HCT116 (cell line): ENCODE measurements around the gene SLC36A2. TPM values are rescaled to one million over a fixed set of nuclear protein-coding genes. Genes with fewer than 3 reads are reported as not detected.

ENCODE experiments used
- ATAC-seq: fragments of 200-7000 bp; cut with Tn5 transposase; 2 replicates; pipeline ENCODE4 v1.9.1; 2020; ENCODE audit warnings: mild to moderate bottlenecking, moderate library complexity
- BruUV-seq: library from RNA; stranded (reverse); fragments of 400-500 nt; replicated peaks from 2 replicates; lab custom pipeline; 2021; lab: Mats Ljungman, UMichigan
- CTCF ChIA-PET: fragments of 300-600 bp; sonication (Branson Sonifier 250); formaldehyde crosslinking; loops from one replicate; lab custom pipeline; 2021; ENCODE audit warnings: antibody characterized with exemption; lab: Charles Lee
- POLR2A ChIA-PET: fragments of 300-600, 350-600 bp; sonication (Branson Sonifier 250); formaldehyde crosslinking; loops from one replicate; lab custom pipeline; 2021; ENCODE audit warnings: antibody characterized with exemption; lab: Charles Lee
- RAD21 ChIA-PET, 2 experiments: fragments of 300-600 bp; sonication (Branson Sonifier 250); formaldehyde crosslinking; loops; one replicate each; lab custom pipeline; 2023; ENCODE audit warnings: low total read pairs in 2 of 2; ENCODE audit not compliant: uncharacterized antibody in 2 of 2, unreplicated experiment in 2 of 2, low non-redundant PET in 1 of 2; lab: Charles Lee
- DNase-seq: peaks from one replicate; pipeline ENCODE4 v3.0.0-alpha.2; 2010; ENCODE audit warnings: low read depth, low spot score
- H2AFZ ChIP-seq: fragments of 200-600 bp; shearing (Covaris generic), sonication (generic); 2 replicates; pipeline ENCODE4 v1.6.1; 2017; ENCODE audit warnings: low read depth, mixed run types, mixed read lengths, antibody characterized with exemption, low read length; ENCODE audit not compliant: poor library complexity, severe bottlenecking
- H3K27ac ChIP-seq: 2 replicates; pipeline ENCODE4 v1.5.1; 2012; ENCODE audit warnings: low read depth, low read length
- H3K27me3 ChIP-seq: fragments of 200-600 bp; sonication (generic); 2 replicates; pipeline ENCODE4 v1.6.1; 2016; ENCODE audit warnings: mixed run types, low read length, mixed read lengths; ENCODE audit not compliant: insufficient read depth
- H3K36me3 ChIP-seq, 2 experiments: fragments of 200-500 bp in 1 of 2; fragments of 200-600 bp in 1 of 2; sonication (Bioruptor generic) in 1 of 2; sonication (generic) in 1 of 2; 2 replicates each; pipeline versions ENCODE4 v1.5.1 to v1.6.1; 2014 to 2016; ENCODE audit warnings: low read length in 2 of 2, inconsistent platforms in 1 of 2, mixed read lengths in 1 of 2, mixed run types in 1 of 2; ENCODE audit not compliant: insufficient read depth in 2 of 2, control insufficient read depth in 1 of 2
- H3K4me1 ChIP-seq, 2 experiments: fragments of 200-600 bp in 1 of 2; sonication (generic) in 1 of 2; 2 replicates each; pipeline versions ENCODE4 v1.5.1 to v1.6.1; 2012 to 2017; ENCODE audit warnings: low read length in 2 of 2, inconsistent platforms in 1 of 2, mild to moderate bottlenecking in 1 of 2, mixed read lengths in 1 of 2, mixed run types in 1 of 2, moderate library complexity in 1 of 2; ENCODE audit not compliant: insufficient read depth in 2 of 2, control insufficient read depth in 1 of 2
- H3K4me2 ChIP-seq: fragments of 200-600 bp; sonication (generic); 2 replicates; pipeline ENCODE4 v1.6.1; 2017; ENCODE audit warnings: mixed run types, low read length, mixed read lengths
- H3K4me3 ChIP-seq, 2 experiments: fragments of 200-600 bp in 1 of 2; sonication (generic) in 1 of 2; replicated peaks in 1 of 2; 2 replicates each; pipeline ENCODE4 v1.5.1; 2011 to 2016; ENCODE audit warnings: low read length in 2 of 2, control low read depth in 1 of 2, low read depth in 1 of 2, mild to moderate bottlenecking in 1 of 2, mixed read lengths in 1 of 2, mixed run types in 1 of 2
- H3K79me2 ChIP-seq: fragments of 200-600 bp; sonication (generic); 2 replicates; pipeline ENCODE4 v1.6.1; 2017; ENCODE audit warnings: mild to moderate bottlenecking, mixed run types, low read length, moderate library complexity, mixed read lengths; ENCODE audit not compliant: insufficient read depth
- H3K9ac ChIP-seq: fragments of 200-600 bp; sonication (generic); 2 replicates; pipeline ENCODE4 v1.6.1; 2016; ENCODE audit warnings: low read length, mixed read lengths
- H3K9me2 ChIP-seq: fragments of 200-600 bp; sonication (generic), shearing (Covaris generic); 2 replicates; pipeline ENCODE4 v1.6.1; 2017; ENCODE audit warnings: mixed run types, mild to moderate bottlenecking, moderate library complexity; ENCODE audit not compliant: insufficient read depth
- H3K9me3 ChIP-seq, 2 experiments: fragments of 200-500 bp in 1 of 2; fragments of 200-600 bp in 1 of 2; sonication (Bioruptor generic) in 1 of 2; sonication (generic) in 1 of 2; 2 replicates each; pipeline ENCODE4 v1.6.1; 2014 to 2017; ENCODE audit warnings: low read length in 2 of 2, mixed read lengths in 2 of 2, inconsistent platforms in 1 of 2, low read depth in 1 of 2, mild to moderate bottlenecking in 1 of 2, mixed run types in 1 of 2, moderate library complexity in 1 of 2; ENCODE audit not compliant: control insufficient read depth in 1 of 2, insufficient read depth in 1 of 2
- H4K20me1 ChIP-seq: fragments of 200-600 bp; sonication (generic), shearing (Covaris generic); 2 replicates; pipeline ENCODE4 v1.6.1; 2017; ENCODE audit warnings: mixed run types, mild to moderate bottlenecking, moderate library complexity; ENCODE audit not compliant: insufficient read depth
- CBX3 ChIP-seq: IDR thresholded peaks from 2 replicates; pipeline ENCODE4 v1.6.1; 2012; ENCODE audit warnings: low read depth
- CEBPB ChIP-seq: IDR thresholded peaks from 2 replicates; pipeline ENCODE4 v1.6.1; 2012; ENCODE audit warnings: low read depth
- EGR1 ChIP-seq: IDR thresholded peaks from 2 replicates; pipeline ENCODE4 v1.6.1; 2012; ENCODE audit warnings: low read depth
- EZH2 ChIP-seq: fragments of 200-600 bp; sonication (generic); IDR thresholded peaks from 2 replicates; pipeline ENCODE4 v1.6.1; 2017; ENCODE audit warnings: antibody characterized with exemption, mixed run types
- FOSL1 ChIP-seq: IDR thresholded peaks from 2 replicates; pipeline ENCODE4 v1.6.1; 2012; ENCODE audit warnings: low read depth
- JUND ChIP-seq: IDR thresholded peaks from 2 replicates; pipeline ENCODE4 v1.6.1; 2012
- MAX ChIP-seq: IDR thresholded peaks from 2 replicates; pipeline ENCODE4 v1.6.1; 2012
- POLR2AphosphoS5 ChIP-seq: IDR thresholded peaks from 2 replicates; pipeline ENCODE4 v1.6.1; 2011; ENCODE audit warnings: mild to moderate bottlenecking, low read depth, low read length, moderate library complexity
- RAD21 ChIP-seq: IDR thresholded peaks from 2 replicates; pipeline ENCODE4 v1.6.1; 2012; ENCODE audit warnings: low read depth, mild to moderate bottlenecking
- SIN3A ChIP-seq: IDR thresholded peaks from 2 replicates; pipeline ENCODE4 v1.6.1; 2012; ENCODE audit warnings: low read depth
- SP1 ChIP-seq: IDR thresholded peaks from 2 replicates; pipeline ENCODE4 v1.6.1; 2012; ENCODE audit warnings: low read depth
- ZFX ChIP-seq: fragments of 450-650 bp; IDR thresholded peaks from 2 replicates; pipeline ENCODE4 v1.6.1; 2017
- intact Hi-C: fragments of 100-400 bp; cut with micrococcal nuclease; formaldehyde crosslinking; loops from 2 replicates; pipeline ENCODE4 v1.10.0; 2022
- total RNA-seq: library from RNA; stranded (reverse); gene quantifications from one replicate; pipeline ENCODE4 v1.2.1, GENCODE V29; 2021; ENCODE audit not compliant: unreplicated experiment
- TF ChIP-seq, protein P1 (sequence below), 3 experiments: fragments of 200-600 bp in 1 of 3; sonication (generic) in 1 of 3; IDR thresholded peaks in 2 of 3; conservative IDR thresholded peaks in 1 of 3; 2 replicates each; pipeline ENCODE4 v1.5.1; 2012 to 2017; ENCODE audit warnings: low read depth in 2 of 3, low read length in 2 of 3, antibody characterized with exemption in 1 of 3, borderline replicate concordance in 1 of 3, control low read depth in 1 of 3, mild to moderate bottlenecking in 1 of 3, mixed read lengths in 1 of 3, mixed run types in 1 of 3, moderate library complexity in 1 of 3; ENCODE audit not compliant: insufficient read depth in 1 of 3

SLC36A2 gene
- total RNA-seq, 1 experiment from 2014 or later = not detected

GRCh38 chr5:151288180-151288579 lies 59.2 kb downstream of the SLC36A2 start:
- no peaks in the 10 kb centered on the region for H3K9me3 ChIP-seq
- no peak overlapping the region for H3K9ac ChIP-seq
- CTCF ChIA-PET = interaction anchor here (0.7 to 1.6 kb wide), 7 partner anchors 10 to 364 kb away, joined by 3 to 7 read pairs (median 5); partner anchors contain the start of gene GM2A
- H3K4me1 ChIP-seq = peaks cover 4 to 5% of the 10 kb centered on the region in 2 experiments; a peak in 3 of 4 replicates
- H2AFZ ChIP-seq = no peak overlapping the region
- RAD21 ChIA-PET = interaction anchor here in 1 of 2 experiments (0.7 kb wide), 1 partner anchor 36 kb away, joined by 6 read pairs; the partner anchor contains the start of gene GM2A
- POLR2A ChIA-PET = interaction anchor here (0.8 kb wide), 1 partner anchor 28 kb away, joined by 3 read pairs; no protein-coding TSS in a partner anchor
- TF ChIP-seq SP1 (peak; percentile 49), SIN3A (0 out of 2 replicates have a peak, but pooled peaks have one; percentile 32), ZFX (no peak), RAD21 (peak; percentile 64), EGR1 (no peak), POLR2AphosphoS5 (peak; percentile 23; the same call in 1 of the 2 replicates), MAX (no peak), FOSL1 (peak; percentile 81), CEBPB (no peak), JUND (peak; percentile 79), CBX3 (peak; percentile 79; the same call in 1 of the 2 replicates), EZH2 (no peak)
- TF ChIP-seq, protein P1, sequence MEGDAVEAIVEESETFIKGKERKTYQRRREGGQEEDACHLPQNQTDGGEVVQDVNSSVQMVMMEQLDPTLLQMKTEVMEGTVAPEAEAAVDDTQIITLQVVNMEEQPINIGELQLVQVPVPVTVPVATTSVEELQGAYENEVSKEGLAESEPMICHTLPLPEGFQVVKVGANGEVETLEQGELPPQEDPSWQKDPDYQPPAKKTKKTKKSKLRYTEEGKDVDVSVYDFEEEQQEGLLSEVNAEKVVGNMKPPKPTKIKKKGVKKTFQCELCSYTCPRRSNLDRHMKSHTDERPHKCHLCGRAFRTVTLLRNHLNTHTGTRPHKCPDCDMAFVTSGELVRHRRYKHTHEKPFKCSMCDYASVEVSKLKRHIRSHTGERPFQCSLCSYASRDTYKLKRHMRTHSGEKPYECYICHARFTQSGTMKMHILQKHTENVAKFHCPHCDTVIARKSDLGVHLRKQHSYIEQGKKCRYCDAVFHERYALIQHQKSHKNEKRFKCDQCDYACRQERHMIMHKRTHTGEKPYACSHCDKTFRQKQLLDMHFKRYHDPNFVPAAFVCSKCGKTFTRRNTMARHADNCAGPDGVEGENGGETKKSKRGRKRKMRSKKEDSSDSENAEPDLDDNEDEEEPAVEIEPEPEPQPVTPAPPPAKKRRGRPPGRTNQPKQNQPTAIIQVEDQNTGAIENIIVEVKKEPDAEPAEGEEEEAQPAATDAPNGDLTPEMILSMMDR (IDR thresholded peaks at IDR 0.05 in 2 of 3, conservative IDR thresholded peaks at IDR 0.05 in 1 of 3; ENCODE audit: borderline replicate concordance in 1 of 3, insufficient read depth in 1 of 3, low read depth in 2 of 3, low read length in 2 of 3) = peak; percentile 43 to 65 (median 44)
- H3K9me2 ChIP-seq = no peaks in the 10 kb centered on the region
- no peaks in the 10 kb centered on the region for H3K79me2 ChIP-seq
- BruUV-seq = no TSS peak
- H3K4me2 ChIP-seq = no peak overlapping the region
- H3K4me3 ChIP-seq = no peak overlapping the region
- ATAC-seq (peak; percentile 85), DNase-seq (peak; percentile 41)
- H3K36me3 ChIP-seq = no peaks in the 10 kb centered on the region
- H3K27ac ChIP-seq = no peak overlapping the region
- H3K27me3 ChIP-seq = no peaks in the 10 kb centered on the region
- intact Hi-C loops = loop anchor here (10.0 kb wide), 1 partner anchor 457 kb away; no protein-coding TSS in a partner anchor
- H4K20me1 ChIP-seq = no peaks in the 10 kb centered on the region
